WTC11 (cell line): ENCODE results near the gene OSBPL6.

Source experiments
- CTCF ChIP-seq: fragments of 200-600 bp; IDR thresholded peaks from 2 replicates; pipeline ENCODE4 v1.8.0; 2022; ENCODE audit warnings: antibody characterized with exemption
- E2F5 ChIP-seq: sonication (generic); formaldehyde crosslinking; IDR thresholded peaks from 2 replicates; pipeline ENCODE4 v1.8.1; 2022; ENCODE audit warnings: mild to moderate bottlenecking, moderate library complexity, missing genetic modification reagents
- ESRRA ChIP-seq: sonication (generic); formaldehyde crosslinking; IDR thresholded peaks from 2 replicates; pipeline ENCODE4 v1.8.1; 2022; ENCODE audit warnings: mild to moderate bottlenecking, missing genetic modification reagents, borderline replicate concordance
- FOXP1 ChIP-seq: sonication (generic); formaldehyde crosslinking; IDR thresholded peaks from 2 replicates; pipeline ENCODE4 v1.8.0; 2022; ENCODE audit warnings: missing genetic modification reagents, mild to moderate bottlenecking, moderate library complexity, borderline replicate concordance
- IRF2 ChIP-seq: sonication (generic); formaldehyde crosslinking; IDR thresholded peaks from 2 replicates; pipeline ENCODE4 v1.8.0; 2022; ENCODE audit warnings: low read depth, missing genetic modification reagents, borderline replicate concordance
- KAT7 ChIP-seq: sonication (generic); formaldehyde crosslinking; IDR thresholded peaks from 2 replicates; pipeline ENCODE4 v1.8.1; 2023; ENCODE audit warnings: missing genetic modification reagents, mild to moderate bottlenecking, borderline replicate concordance
- NR1H2 ChIP-seq: sonication (generic); formaldehyde crosslinking; IDR thresholded peaks from 2 replicates; pipeline ENCODE4 v1.9.0; 2021; ENCODE audit warnings: mild to moderate bottlenecking, moderate library complexity, missing genetic modification reagents
- PREB ChIP-seq: sonication (generic); formaldehyde crosslinking; IDR thresholded peaks from 2 replicates; pipeline ENCODE4 v1.8.1; 2022; ENCODE audit warnings: mild to moderate bottlenecking, missing genetic modification reagents, moderate library complexity, borderline replicate concordance
- RELA ChIP-seq: sonication (generic); formaldehyde crosslinking; IDR thresholded peaks from 2 replicates; pipeline ENCODE4 v1.8.1; 2022; ENCODE audit warnings: missing genetic modification reagents, mild to moderate bottlenecking, borderline replicate concordance
- TCF7 ChIP-seq: sonication (generic); formaldehyde crosslinking; IDR thresholded peaks from 2 replicates; pipeline ENCODE4 v1.8.0; 2022; ENCODE audit warnings: mild to moderate bottlenecking, low read depth, missing genetic modification reagents, moderate library complexity
- USF2 ChIP-seq: sonication (generic); formaldehyde crosslinking; IDR thresholded peaks from 2 replicates; pipeline ENCODE4 v1.8.1; 2023; ENCODE audit warnings: mild to moderate bottlenecking, missing genetic modification reagents, moderate library complexity
- ZNF138 ChIP-seq: sonication (generic); formaldehyde crosslinking; conservative IDR thresholded peaks from 2 replicates; pipeline ENCODE4 v1.8.1; 2022; ENCODE audit warnings: mild to moderate bottlenecking, moderate library complexity, missing genetic modification reagents

GRCh38 chr2:178324077-178324476 is 129.8 kb downstream of the OSBPL6 start:
- TF ChIP-seq FOXP1 (CRISPR knock-in tag) = no peak
- no peak for TF ChIP-seq IRF2 (CRISPR knock-in tag)
- no peak for TF ChIP-seq TCF7 (CRISPR knock-in tag)
- TF ChIP-seq NR1H2 (CRISPR knock-in tag) = no peak
- no peak for TF ChIP-seq RELA (CRISPR knock-in tag)
- TF ChIP-seq PREB (CRISPR knock-in tag) = no peak
- no peak for TF ChIP-seq KAT7 (CRISPR knock-in tag)
- no peak for TF ChIP-seq E2F5 (CRISPR knock-in tag)
- no peak for TF ChIP-seq USF2
- no peak for TF ChIP-seq CTCF
- no peak for TF ChIP-seq ESRRA
- no peak for TF ChIP-seq ZNF138 (CRISPR knock-in tag)
